Glutamatergic neuron (in vitro differentiated cells): ENCODE data around the gene CCDC86. TPM values are rescaled to one million over a fixed set of nuclear protein-coding genes. Genes with fewer than 3 reads are reported as not detected.

Experiments used
- DNase-seq: peaks from one replicate; pipeline ENCODE4 v3.0.0; 2022
- H3K27ac Mint-ChIP-seq: one replicate; pipeline ENCODE4 v1.8.0; 2020; ENCODE audit warnings: mild to moderate bottlenecking, mixed read lengths, inconsistent platforms; ENCODE audit not compliant: unreplicated experiment
- H3K27me3 Mint-ChIP-seq: one replicate; pipeline ENCODE4 v1.8.0; 2020; ENCODE audit warnings: mild to moderate bottlenecking, moderate library complexity, mixed read lengths, inconsistent platforms; ENCODE audit not compliant: unreplicated experiment
- H3K36me3 Mint-ChIP-seq: one replicate; pipeline ENCODE4 v1.8.0; 2020; ENCODE audit warnings: mild to moderate bottlenecking, mixed read lengths, inconsistent platforms; ENCODE audit not compliant: unreplicated experiment
- H3K4me1 Mint-ChIP-seq: one replicate; pipeline ENCODE4 v1.8.0; 2020; ENCODE audit warnings: mild to moderate bottlenecking, low read depth, mixed read lengths, inconsistent platforms; ENCODE audit not compliant: unreplicated experiment
- H3K4me3 Mint-ChIP-seq: one replicate; pipeline ENCODE4 v1.8.0; 2020; ENCODE audit warnings: mild to moderate bottlenecking, mixed read lengths, inconsistent platforms; ENCODE audit not compliant: unreplicated experiment
- H3K9me3 Mint-ChIP-seq: one replicate; pipeline ENCODE4 v1.8.0; 2020; ENCODE audit warnings: mild to moderate bottlenecking, moderate library complexity, mixed read lengths, inconsistent platforms; ENCODE audit not compliant: unreplicated experiment
- total RNA-seq: library from RNA; stranded (reverse); fragmentation: NEBNext Ultra II Directional; extraction: Animal tissue kit (Norgen Biotek cat#: 25700); gene quantifications from one replicate; pipeline ENCODE4 v1.2.1, GENCODE V29; 2021; ENCODE audit not compliant: unreplicated experiment
- TF ChIP-seq, protein P1 (sequence below): fragments of 200-600 bp; sonication (generic); IDR thresholded peaks from one replicate; pipeline ENCODE4 v1.5.0; 2021; ENCODE audit not compliant: partially characterized antibody, unreplicated experiment

CCDC86 gene
- total RNA-seq, 1 donor from 2014 or later, result 12.7 TPM

DNA sequence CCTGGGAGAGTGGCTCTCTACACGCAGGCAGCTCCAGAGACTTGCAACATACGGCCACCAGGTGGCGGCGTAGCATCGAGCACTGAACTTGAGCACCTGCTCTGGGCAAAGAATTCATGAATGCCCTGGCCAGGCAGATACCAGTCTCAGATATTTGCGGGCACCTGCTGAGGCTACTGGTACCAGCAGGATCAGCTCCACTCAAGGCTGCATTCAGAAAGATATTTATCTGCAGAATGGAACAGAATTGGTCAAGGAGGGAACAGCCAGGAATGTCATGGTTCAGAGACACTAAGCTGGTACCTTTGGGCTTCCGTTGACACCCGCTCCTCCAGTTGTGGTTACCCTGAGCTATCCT is 10.8 kb upstream of the CCDC86 start:
- no peaks in the 10 kb centered on the region for H3K9me3 Mint-ChIP-seq
- H3K27me3 Mint-ChIP-seq, result peaks cover 9% of the 10 kb centered on the region
- TF ChIP-seq, protein P1, sequence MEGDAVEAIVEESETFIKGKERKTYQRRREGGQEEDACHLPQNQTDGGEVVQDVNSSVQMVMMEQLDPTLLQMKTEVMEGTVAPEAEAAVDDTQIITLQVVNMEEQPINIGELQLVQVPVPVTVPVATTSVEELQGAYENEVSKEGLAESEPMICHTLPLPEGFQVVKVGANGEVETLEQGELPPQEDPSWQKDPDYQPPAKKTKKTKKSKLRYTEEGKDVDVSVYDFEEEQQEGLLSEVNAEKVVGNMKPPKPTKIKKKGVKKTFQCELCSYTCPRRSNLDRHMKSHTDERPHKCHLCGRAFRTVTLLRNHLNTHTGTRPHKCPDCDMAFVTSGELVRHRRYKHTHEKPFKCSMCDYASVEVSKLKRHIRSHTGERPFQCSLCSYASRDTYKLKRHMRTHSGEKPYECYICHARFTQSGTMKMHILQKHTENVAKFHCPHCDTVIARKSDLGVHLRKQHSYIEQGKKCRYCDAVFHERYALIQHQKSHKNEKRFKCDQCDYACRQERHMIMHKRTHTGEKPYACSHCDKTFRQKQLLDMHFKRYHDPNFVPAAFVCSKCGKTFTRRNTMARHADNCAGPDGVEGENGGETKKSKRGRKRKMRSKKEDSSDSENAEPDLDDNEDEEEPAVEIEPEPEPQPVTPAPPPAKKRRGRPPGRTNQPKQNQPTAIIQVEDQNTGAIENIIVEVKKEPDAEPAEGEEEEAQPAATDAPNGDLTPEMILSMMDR, result peak; percentile 93
- no peaks in the 10 kb centered on the region for H3K36me3 Mint-ChIP-seq
- no peak overlapping the region for H3K27ac Mint-ChIP-seq
- peak; percentile 85 for DNase-seq
- H3K4me3 Mint-ChIP-seq, result no peak overlapping the region
- H3K4me1 Mint-ChIP-seq, result peaks cover 8% of the 10 kb centered on the region

- H3K36me3 Mint-ChIP-seq, result no peaks in the 10 kb centered on the region
- H3K27me3 Mint-ChIP-seq, result peaks cover 9% of the 10 kb centered on the region
- no peak overlapping the region for H3K27ac Mint-ChIP-seq
- peaks cover 8% of the 10 kb centered on the region for H3K4me1 Mint-ChIP-seq
- DNase-seq, result no peak
- no peak overlapping the region for H3K4me3 Mint-ChIP-seq
- H3K9me3 Mint-ChIP-seq, result no peaks in the 10 kb centered on the region
- TF ChIP-seq, protein P1, result no peak
Observed at GRCh38 chr11:60831501-60832079, 10.3 kb upstream of the CCDC86 start.

DNA sequence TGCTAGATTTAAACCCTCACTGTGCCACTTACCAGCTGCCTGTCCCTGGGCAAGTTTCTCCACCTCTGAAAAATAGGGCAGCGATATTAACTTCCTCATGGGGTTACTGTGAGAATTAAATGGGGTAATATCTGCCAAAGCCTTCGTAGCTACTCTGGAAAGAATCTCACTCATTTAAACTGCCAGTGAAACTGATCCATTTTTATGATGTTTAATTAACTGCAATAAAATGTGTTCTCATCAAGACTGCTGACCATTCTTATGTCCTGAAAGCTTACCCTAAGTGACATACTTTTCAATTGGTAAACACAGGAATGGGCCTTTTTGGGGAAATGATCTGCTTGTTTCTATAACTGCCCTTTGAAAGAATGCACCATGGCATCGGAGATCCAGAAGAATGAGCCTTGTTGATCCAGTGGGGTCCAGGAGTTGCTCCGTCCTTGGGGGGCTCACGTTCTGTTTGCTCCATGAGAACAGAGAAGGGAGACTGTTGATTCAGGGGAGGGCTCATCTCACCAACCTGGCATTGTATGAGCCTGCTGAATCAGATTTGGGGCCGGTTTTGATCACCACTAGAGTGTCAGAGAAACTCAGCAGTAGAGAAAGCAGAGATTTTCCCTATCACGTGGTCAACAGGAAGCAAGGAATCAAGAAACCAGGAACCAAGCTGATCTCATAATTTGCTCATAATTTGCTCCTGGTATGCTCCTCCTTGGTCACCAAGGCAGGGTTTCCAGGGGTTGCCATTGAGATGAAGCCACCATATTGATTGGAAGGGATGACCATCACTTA is 7.0 kb upstream of the CCDC86 start:
- peaks cover 8% of the 10 kb centered on the region for H3K4me1 Mint-ChIP-seq

GRCh38 chr11:60835534-60835846 is 6.4 kb upstream of the CCDC86 start:
- TF ChIP-seq, protein P1, result no peak
- DNase-seq, result no peak
- Mint-ChIP-seq H3K4me3 (no peak overlapping the region), H3K27ac (no peak overlapping the region), H3K36me3 (no peaks in the 10 kb centered on the region), H3K4me1 (peaks cover 8% of the 10 kb centered on the region), H3K9me3 (no peaks in the 10 kb centered on the region), H3K27me3 (no peaks in the 10 kb centered on the region)

More for the DNA sequence above, 7.0 kb upstream of the CCDC86 start:
- H3K27me3 Mint-ChIP-seq, result no peaks in the 10 kb centered on the region
- no peaks in the 10 kb centered on the region for H3K9me3 Mint-ChIP-seq
- H3K27ac Mint-ChIP-seq, result no peak overlapping the region
- H3K36me3 Mint-ChIP-seq, result no peaks in the 10 kb centered on the region
- H3K4me3 Mint-ChIP-seq, result no peak overlapping the region
- no peak for DNase-seq
- TF ChIP-seq, protein P1, result no peak

DNA sequence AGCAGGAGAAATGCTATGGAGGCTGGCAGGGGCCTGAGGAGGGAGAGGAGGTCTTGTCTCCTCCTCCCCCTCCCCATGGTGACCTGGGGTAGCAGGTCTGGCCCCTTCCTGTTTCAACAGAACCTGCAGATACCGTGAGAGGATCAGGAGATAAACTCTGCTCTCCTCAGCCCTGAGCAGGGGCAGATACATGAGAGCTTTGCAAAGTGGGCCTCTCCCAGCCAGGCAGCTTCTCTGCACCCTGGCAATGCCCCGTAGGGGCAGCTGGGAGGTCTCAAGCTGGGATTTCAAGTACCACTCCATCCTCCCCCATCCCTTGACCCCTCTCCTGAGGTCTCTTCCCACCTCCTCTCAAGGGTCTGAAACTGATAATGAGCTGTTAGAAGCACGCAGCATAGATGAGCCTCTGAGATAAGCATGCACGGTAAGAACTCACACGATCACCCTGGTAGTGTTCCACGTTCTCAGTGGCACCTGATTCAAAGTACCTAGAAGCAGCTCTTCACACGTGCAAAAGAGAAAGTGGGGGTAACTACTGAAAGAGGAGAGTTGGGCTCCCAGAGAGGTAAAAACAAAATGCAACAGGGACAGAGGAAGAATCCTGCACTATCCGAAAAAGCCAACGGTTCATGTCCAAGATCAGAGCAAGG is 4.9 kb upstream of the CCDC86 start:
- Mint-ChIP-seq H3K4me1 (peaks cover 11% of the 10 kb centered on the region), H3K4me3 (no peak overlapping the region), H3K27ac (no peak overlapping the region), H3K27me3 (peaks cover 5% of the 10 kb centered on the region), H3K36me3 (no peaks in the 10 kb centered on the region), H3K9me3 (peaks cover 9% of the 10 kb centered on the region)
- TF ChIP-seq, protein P1, result no peak
- DNase-seq, result no peak
